Effector memory CD8-positive, alpha-beta T cell (primary cell): ENCODE data around the gene SGF29.
A peak's percentile ranks its signal among the peaks of the same experiment; 100 is the strongest.
"Not testable (repeated sequence)": the region's sequence is repeated elsewhere in the genome, so short reads cannot be mapped to it uniquely, and the experiment has no call there.

Source experiments
- ATAC-seq: fragments of 150-1000 bp; cut with Tn5 transposase; replicated peaks from 2 replicates; pipeline ENCODE4 v1.10.0; 2021; ENCODE audit warnings: mild to moderate bottlenecking, moderate library complexity
- DNase-seq, 3 experiments: peaks; one replicate each; pipeline ENCODE4 v3.0.0; 2021
- H3K27ac Mint-ChIP-seq, 2 donors: one replicate each; pipeline ENCODE4 v1.8.0; 2022; ENCODE audit warnings: mild to moderate bottlenecking in 2 of 2, mixed read lengths in 2 of 2, moderate library complexity in 2 of 2
- H3K27me3 Mint-ChIP-seq, 2 donors: one replicate each; pipeline ENCODE4 v1.8.0; 2022; ENCODE audit warnings: mixed read lengths in 2 of 2
- H3K36me3 Mint-ChIP-seq: one replicate; pipeline ENCODE4 v1.8.0; 2022; ENCODE audit warnings: mild to moderate bottlenecking, moderate library complexity, mixed read lengths; ENCODE audit not compliant: insufficient read depth
- H3K4me1 Mint-ChIP-seq, 2 donors: one replicate each; pipeline ENCODE4 v1.8.0; 2022; ENCODE audit warnings: low read depth in 2 of 2, mixed read lengths in 2 of 2
- H3K4me3 Mint-ChIP-seq, 2 donors: one replicate each; pipeline ENCODE4 v1.8.0; 2022; ENCODE audit warnings: mild to moderate bottlenecking in 2 of 2, mixed read lengths in 2 of 2, moderate library complexity in 2 of 2
- H3K9me3 Mint-ChIP-seq, 2 donors: one replicate each; pipeline ENCODE4 v1.8.0; 2022; ENCODE audit warnings: mixed read lengths in 2 of 2

Gene SGF29

DNA sequence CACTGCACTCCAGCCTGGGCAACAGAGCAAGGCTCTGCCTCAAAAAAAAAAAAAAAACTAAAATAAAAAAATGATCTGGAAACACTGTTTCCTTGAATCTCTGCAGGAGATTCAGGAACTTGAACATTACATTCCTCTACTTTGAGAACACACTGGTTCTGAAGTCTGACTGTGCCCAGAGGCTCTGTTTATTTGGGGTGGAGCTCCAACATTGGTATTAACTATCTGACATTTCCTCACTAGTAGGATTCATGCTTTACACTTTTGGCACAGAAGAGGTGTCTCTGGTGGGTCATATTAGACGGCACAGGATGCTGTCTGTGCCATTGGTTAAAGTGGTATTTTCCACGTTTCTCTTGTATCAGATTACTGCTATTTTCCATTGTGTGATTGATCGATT is 32.7 kb downstream of the SGF29 start:
- DNase-seq = no peak
- Mint-ChIP-seq H3K4me3 (no peak overlapping the region), H3K9me3 (no peaks in the 10 kb centered on the region), H3K27ac (no peak overlapping the region), H3K36me3 (peaks cover 68% of the 10 kb centered on the region), H3K27me3 (no peaks in the 10 kb centered on the region), H3K4me1 (peaks cover 0 to 3% of the 10 kb centered on the region in 2 donors)
- no peak for ATAC-seq

DNA sequence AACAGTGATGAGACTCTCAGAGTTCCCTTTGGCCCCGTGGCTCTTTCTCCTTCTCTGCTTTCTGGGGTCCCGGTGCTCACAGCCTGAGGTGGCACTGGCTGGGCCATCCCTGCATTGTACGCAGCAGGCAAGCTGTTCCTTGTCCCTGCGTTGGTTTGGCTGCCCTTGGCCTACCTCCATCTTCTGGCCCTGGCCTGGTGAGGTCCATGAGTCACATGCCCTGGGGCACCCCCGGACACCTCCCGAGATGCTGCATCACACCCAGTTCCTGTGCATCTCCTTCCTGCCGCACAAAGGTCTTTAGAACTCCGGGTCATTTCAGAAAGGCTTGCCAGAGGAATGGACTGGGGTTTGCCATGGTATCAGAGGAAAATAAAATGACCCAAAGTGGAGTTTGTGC is 33.7 kb downstream of the SGF29 start:
- peaks cover 61% of the 10 kb centered on the region for H3K36me3 Mint-ChIP-seq
- peak overlapping the region in 1 of 2 donors; percentile 55 for H3K27ac Mint-ChIP-seq
- peaks cover 0 to 3% of the 10 kb centered on the region in 2 donors for H3K4me1 Mint-ChIP-seq
- no peaks in the 10 kb centered on the region for H3K9me3 Mint-ChIP-seq
- ATAC-seq (no peak), DNase-seq (no peak)
- no peak overlapping the region for H3K4me3 Mint-ChIP-seq
- H3K27me3 Mint-ChIP-seq = no peaks in the 10 kb centered on the region

DNA sequence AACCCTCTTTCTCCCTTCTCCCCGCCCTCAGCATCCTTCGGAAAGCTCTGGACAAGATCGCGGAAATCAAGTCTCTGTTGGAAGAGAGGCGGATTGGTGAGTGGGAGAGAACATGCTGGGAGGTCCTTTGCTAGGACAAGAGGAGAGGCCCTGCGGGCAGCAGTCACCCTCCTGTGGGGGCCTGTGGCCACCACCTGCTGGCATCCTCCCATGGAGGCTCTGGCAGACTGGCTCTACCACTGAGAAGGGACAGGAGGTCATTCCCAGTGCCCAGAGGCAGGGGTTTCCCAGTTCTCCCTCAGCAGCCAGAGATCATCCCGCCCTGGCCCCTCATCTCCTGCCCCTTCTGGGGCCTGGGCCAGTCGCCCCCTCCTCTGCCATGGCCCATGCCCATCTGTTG is 35.3 kb downstream of the SGF29 start:
- Mint-ChIP-seq H3K27ac (peak overlapping the region in 1 of 2 donors; percentile 18), H3K4me3 (no peak overlapping the region), H3K36me3 (peaks cover 54% of the 10 kb centered on the region), H3K4me1 (peaks cover 0 to 4% of the 10 kb centered on the region in 2 donors), H3K9me3 (no peaks in the 10 kb centered on the region), H3K27me3 (no peaks in the 10 kb centered on the region)
- DNase-seq (no peak), ATAC-seq (no peak)

DNA sequence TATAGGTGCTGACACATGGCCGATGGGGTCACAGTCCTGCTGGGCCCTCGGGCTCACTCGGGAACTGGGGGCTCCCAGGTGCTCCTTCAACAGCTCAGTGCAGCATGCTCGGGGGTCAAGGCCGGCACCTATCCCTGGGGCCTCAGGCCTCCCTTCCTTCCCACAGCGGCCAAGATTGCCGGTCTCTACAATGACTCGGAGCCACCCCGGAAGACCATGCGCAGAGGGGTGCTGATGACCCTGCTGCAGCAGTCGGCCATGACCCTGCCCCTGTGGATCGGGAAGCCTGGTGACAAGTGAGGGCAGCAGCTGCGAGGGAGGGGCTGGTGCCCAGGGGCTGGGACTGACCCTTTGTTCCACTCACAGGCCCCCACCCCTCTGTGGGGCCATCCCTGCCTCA is 36.2 kb downstream of the SGF29 start:
- DNase-seq (no peak), ATAC-seq (no peak)
- H3K9me3 Mint-ChIP-seq = no peaks in the 10 kb centered on the region
- no peak overlapping the region for H3K27ac Mint-ChIP-seq
- H3K36me3 Mint-ChIP-seq = peaks cover 47% of the 10 kb centered on the region
- H3K4me1 Mint-ChIP-seq = peaks cover 0 to 2% of the 10 kb centered on the region in 2 donors
- H3K27me3 Mint-ChIP-seq = no peaks in the 10 kb centered on the region
- no peak overlapping the region for H3K4me3 Mint-ChIP-seq

DNA sequence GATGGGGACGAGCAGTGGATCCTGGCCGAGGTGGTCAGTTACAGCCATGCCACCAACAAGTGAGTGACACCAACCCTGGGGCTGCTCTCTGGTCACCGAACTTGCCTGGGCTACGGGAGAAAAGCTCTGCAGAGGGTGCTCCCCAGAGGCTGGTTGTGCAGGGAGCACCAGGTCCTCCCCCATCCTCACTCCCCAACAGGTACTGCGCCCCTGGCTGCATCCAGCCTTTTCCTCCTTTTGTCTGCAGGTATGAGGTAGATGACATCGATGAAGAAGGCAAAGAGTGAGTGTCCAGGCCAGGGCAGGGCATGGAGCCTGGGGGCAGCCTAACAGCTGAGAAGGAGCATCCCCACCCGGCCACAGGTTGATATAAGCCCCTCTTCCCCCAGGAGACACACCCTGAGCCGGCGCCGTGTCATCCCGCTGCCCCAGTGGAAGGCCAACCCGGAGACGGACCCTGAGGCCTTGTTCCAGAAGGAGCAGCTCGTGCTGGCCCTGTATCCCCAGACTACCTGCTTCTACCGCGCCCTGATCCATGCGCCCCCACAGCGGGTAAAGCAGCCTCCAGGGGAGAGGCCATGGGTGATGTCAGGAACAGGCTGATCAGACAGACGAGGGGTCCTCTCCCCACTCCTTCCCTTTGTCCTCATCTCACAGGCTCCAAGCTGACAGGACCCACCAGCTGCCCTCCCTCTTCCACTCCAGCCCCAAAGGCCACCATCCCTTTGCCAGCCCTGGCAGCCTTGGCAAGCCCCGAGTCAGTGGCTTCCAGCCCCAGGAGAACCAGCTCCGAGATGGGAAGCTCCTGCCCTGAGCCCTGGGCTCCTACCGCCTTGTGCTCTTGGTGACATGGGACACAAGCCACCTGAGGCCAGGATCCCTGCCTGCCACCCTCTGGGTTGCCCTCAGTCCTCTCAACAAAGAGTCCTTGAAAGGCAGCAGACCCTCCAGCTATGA is 36.9 kb downstream of the SGF29 start:
- Mint-ChIP-seq H3K27ac (no peak overlapping the region), H3K9me3 (no peaks in the 10 kb centered on the region), H3K4me3 (no peak overlapping the region), H3K27me3 (no peaks in the 10 kb centered on the region), H3K36me3 (peaks cover 44% of the 10 kb centered on the region), H3K4me1 (peaks cover 0 to 2% of the 10 kb centered on the region in 2 donors)
- DNase-seq = no peak
- ATAC-seq = no peak

DNA sequence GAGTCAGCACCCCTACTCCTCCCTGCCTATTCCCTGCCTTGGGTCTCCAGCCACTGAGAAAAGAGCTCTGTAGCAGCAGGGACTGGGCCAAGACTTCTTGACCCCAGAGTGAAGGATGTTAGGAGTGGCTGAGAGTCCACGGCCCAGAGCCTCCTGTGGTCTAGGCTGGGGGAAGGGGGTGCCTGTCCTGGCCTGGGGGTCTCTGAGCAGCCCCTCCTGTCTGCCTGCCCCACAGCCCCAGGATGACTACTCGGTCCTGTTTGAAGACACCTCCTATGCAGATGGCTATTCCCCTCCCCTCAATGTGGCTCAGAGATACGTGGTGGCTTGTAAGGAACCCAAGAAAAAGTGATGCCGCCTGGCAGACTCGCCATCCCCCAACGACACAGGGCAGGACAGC is 37.6 kb downstream of the SGF29 start:
- no peak overlapping the region for H3K27ac Mint-ChIP-seq

DNA sequence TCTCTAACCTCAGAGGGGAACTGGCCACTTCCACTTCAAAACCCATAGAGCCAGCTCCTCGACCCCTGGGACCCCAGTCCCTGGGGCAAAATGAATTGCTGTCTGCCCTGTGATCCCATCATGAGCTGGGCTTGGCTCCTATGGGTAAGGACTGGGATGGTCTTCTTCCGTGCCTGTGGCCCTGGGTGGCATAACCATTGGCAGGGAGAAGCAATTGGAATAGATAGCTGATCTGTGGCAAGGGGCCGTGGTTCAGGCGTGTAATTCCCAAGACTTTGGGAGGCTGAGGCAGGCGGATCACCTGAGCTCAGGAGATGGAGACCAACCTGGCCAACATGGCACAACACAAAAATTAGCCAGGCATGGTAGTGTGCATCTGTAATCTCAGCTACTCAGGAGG is 38.8 kb downstream of the SGF29 start:
- no peak overlapping the region for H3K4me3 Mint-ChIP-seq
- no peak for DNase-seq
- ATAC-seq = no peak
- H3K36me3 Mint-ChIP-seq = peaks cover 35% of the 10 kb centered on the region
- H3K4me1 Mint-ChIP-seq = peaks cover 0 to 3% of the 10 kb centered on the region in 2 donors
- no peaks in the 10 kb centered on the region for H3K9me3 Mint-ChIP-seq
- H3K27ac Mint-ChIP-seq = peak overlapping the region in 1 of 2 donors; percentile 88
- no peaks in the 10 kb centered on the region for H3K27me3 Mint-ChIP-seq

More for the DNA sequence above, 37.6 kb downstream of the SGF29 start:
- peaks cover 41% of the 10 kb centered on the region for H3K36me3 Mint-ChIP-seq
- peaks cover 0 to 2% of the 10 kb centered on the region in 2 donors for H3K4me1 Mint-ChIP-seq
- no peaks in the 10 kb centered on the region for H3K9me3 Mint-ChIP-seq
- ATAC-seq (no peak), DNase-seq (no peak)
- H3K27me3 Mint-ChIP-seq = no peaks in the 10 kb centered on the region
- H3K4me3 Mint-ChIP-seq = no peak overlapping the region

DNA sequence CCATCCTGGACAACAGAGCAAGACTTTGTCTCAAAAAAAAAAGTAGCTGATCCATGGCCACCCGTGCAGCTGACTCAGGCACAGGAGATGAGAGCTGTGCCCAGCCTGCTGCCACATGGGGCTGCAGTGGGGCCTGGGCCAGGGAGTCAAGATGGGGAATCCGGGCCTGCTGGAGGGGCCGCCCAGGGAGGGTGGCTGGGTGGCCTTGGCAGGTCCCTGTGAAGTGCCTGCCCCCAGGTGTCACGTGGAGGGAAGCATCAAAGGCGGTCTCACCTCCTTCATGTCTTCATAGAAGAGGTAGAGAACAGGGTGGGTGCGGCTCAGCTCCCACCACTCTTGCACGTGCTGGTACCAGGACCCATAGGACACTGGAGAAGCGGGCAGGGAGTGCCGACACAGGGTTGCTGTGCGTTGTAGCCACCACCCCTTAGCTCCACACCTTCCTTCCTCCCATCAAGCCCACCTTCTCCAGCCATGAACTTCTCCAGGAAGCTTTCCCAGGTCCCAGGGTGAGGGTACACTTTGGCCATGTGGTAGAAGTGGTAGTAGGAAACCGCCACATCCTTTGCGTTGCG is 39.3 kb downstream of the SGF29 start:
- ATAC-seq (no peak), DNase-seq (no peak)
- Mint-ChIP-seq H3K4me3 (no peak overlapping the region), H3K4me1 (peaks cover 0 to 3% of the 10 kb centered on the region in 2 donors), H3K36me3 (peaks cover 31% of the 10 kb centered on the region), H3K9me3 (no peaks in the 10 kb centered on the region), H3K27me3 (no peaks in the 10 kb centered on the region), H3K27ac (peak overlapping the region; percentile 77 to 88)

DNA sequence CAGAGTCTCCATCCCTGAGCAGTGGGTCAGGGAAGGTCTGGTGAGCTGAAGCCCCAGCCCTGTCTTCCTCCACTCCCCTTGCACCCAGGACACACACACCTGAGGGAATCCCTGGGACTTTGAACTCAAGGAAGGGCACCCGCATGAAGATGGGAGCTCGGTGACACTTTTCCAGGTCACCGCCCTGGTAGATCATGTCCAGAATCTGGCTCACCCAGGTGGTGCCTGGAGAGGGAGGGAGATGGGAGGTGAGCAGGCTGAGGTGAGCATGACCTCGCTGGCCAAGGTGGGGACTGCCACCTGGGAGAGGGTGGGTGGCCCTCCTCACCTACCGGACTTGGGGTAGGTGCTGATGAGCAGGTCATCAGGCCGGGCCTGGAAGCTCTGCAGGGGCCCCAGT is 41.7 kb downstream of the SGF29 start:
- not testable (repeated sequence) for H3K27me3 Mint-ChIP-seq, DNase-seq, H3K27ac Mint-ChIP-seq, ATAC-seq, H3K4me1 Mint-ChIP-seq, H3K4me3 Mint-ChIP-seq, H3K9me3 Mint-ChIP-seq
- H3K36me3 Mint-ChIP-seq = peaks cover 12% of the 10 kb centered on the region

DNA sequence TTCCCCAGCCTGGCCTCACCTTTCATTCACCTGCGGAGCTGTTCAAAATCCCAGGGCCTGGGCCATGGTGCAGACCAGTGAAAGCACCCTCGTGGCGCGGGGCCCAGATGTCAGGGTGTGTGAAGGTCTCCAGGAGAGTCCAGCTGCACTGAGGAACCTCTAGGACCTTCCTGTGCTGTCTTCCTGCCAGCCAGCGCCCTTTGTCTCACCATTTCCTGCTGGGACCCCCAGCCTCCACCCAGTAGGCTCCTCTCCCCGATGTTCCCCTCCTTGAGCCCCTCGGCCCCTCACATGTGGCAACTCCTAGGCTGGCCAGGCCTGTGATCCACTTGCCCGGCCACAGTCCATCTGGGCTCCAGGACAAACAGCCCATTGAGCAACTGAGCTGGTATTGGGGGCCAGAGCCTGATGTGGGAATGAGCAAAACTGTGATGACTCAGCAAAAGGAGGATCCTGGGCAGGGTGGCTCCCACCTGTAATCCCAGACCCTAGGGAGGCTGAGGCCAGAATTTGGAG is 42.5 kb downstream of the SGF29 start:
- no peak for DNase-seq
- H3K36me3 Mint-ChIP-seq = peaks cover 12% of the 10 kb centered on the region
- H3K4me3 Mint-ChIP-seq = no peak overlapping the region
- H3K4me1 Mint-ChIP-seq = peaks cover 0 to 3% of the 10 kb centered on the region in 2 donors
- no peak for ATAC-seq
- H3K27ac Mint-ChIP-seq = peak overlapping the region in 1 of 2 donors; percentile 29
- H3K9me3 Mint-ChIP-seq = no peaks in the 10 kb centered on the region
- no peaks in the 10 kb centered on the region for H3K27me3 Mint-ChIP-seq

DNA sequence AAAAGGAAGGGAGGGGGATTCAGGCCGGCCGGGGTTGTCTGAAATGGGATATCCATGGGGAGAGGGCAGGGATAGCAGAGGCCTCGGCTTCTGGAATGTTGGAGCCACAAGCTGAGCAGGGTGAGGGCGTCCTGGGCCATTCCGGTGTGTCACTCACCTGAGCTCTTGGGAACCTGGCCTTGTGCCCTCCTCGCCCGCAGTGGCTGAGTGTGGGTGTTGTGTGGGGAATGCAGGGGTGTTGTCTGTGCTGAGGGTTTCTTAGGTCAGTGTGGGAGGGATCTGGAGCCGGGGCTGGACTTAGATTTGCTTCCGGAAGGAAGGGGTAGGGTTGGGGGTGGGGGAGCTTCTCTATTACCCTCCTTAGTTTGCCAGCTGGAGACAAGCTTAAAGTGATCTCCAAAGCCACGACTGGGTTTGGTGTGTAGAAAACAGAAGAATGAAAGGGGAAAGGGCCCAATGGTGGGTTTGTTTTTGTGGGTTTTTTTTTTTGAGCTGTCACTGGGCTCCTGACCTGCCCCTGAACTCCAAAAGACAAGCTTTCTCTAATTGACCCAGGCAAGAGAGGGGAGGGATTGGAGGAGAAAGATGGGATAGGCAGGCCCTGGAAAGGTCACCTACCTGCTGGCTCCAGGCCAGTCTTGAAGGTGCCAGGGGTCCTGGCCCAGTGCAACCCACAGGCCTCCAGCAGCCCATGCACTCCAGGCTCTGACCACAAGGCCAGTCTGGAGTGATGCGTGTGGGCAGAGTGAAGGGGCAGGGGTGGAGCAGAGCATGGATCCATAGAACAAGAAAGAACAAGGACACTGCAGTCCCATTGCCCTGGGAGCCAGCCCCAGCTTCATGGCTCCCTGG is 43.3 kb downstream of the SGF29 start, which contains the start of gene SULT1A2:
Gene SULT1A2, minus strand, starts transcription at position 211 of the 852 bp plus-strand sequence. CDS start 1,120 bp downstream, outside the sequence.
- Mint-ChIP-seq H3K9me3 (no peaks in the 10 kb centered on the region), H3K36me3 (peaks cover 7% of the 10 kb centered on the region)
- ATAC-seq = no peak

DNA sequence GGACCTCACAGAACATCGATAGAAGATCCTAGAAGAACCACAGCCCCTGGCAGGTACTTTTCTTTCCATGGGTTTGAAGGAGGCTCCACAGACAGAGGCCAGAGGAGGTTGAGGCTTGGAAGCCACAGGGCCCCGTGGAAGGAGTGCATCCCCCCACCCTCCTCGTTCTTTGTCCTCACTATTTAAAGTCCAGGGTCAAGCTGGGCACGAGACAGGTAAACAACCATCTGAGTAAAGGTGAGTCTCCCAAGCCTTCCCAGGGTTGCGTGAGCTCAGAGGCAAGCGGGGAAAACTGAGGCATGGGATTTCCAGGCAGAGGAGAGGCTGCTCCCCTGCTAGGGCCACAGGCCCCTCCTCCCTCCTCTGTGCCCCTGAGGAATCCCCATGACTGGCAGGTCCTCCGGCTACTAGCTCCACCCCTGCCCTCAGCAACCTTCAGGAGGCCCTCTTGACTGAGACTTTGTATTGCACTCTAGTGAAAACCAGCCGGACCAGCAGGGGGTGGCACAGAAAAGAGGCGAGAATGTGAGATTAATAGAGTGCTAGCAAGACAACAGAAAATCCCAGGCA is 44.1 kb downstream of the SGF29 start:
- H3K9me3 Mint-ChIP-seq = no peaks in the 10 kb centered on the region
- DNase-seq (no peak), ATAC-seq (no peak)
- no peak overlapping the region for H3K27ac Mint-ChIP-seq
- H3K27me3 Mint-ChIP-seq = no peaks in the 10 kb centered on the region
- H3K4me1 Mint-ChIP-seq = peaks cover 0 to 5% of the 10 kb centered on the region in 2 donors
- no peak overlapping the region for H3K4me3 Mint-ChIP-seq
- peaks cover 7% of the 10 kb centered on the region for H3K36me3 Mint-ChIP-seq

More for the DNA sequence above, 43.3 kb downstream of the SGF29 start, which contains the start of gene SULT1A2:
- H3K27ac Mint-ChIP-seq = peak within 1 kb of the TSS in 1 of 2 donors; percentile 29
- H3K4me3 Mint-ChIP-seq = no peak within 1 kb of the TSS
- no peaks in the 10 kb centered on the region for H3K27me3 Mint-ChIP-seq
- no peak for DNase-seq
- H3K4me1 Mint-ChIP-seq = peaks cover 0 to 5% of the 10 kb centered on the region in 2 donors
